IPS DF 4.7 (cell line): Measurements from ENCODE around the gene MAMSTR.
"Not testable (repeated sequence)": the region's sequence is repeated elsewhere in the genome, so short reads cannot be mapped to it uniquely, and the experiment has no call there.

Source experiments
- DNase-seq: peaks from one replicate; pipeline ENCODE4 v3.0.0-alpha.2; 2013; ENCODE audit warnings: low spot score; ENCODE audit errors: extremely low read depth

The MAMSTR gene

DNA sequence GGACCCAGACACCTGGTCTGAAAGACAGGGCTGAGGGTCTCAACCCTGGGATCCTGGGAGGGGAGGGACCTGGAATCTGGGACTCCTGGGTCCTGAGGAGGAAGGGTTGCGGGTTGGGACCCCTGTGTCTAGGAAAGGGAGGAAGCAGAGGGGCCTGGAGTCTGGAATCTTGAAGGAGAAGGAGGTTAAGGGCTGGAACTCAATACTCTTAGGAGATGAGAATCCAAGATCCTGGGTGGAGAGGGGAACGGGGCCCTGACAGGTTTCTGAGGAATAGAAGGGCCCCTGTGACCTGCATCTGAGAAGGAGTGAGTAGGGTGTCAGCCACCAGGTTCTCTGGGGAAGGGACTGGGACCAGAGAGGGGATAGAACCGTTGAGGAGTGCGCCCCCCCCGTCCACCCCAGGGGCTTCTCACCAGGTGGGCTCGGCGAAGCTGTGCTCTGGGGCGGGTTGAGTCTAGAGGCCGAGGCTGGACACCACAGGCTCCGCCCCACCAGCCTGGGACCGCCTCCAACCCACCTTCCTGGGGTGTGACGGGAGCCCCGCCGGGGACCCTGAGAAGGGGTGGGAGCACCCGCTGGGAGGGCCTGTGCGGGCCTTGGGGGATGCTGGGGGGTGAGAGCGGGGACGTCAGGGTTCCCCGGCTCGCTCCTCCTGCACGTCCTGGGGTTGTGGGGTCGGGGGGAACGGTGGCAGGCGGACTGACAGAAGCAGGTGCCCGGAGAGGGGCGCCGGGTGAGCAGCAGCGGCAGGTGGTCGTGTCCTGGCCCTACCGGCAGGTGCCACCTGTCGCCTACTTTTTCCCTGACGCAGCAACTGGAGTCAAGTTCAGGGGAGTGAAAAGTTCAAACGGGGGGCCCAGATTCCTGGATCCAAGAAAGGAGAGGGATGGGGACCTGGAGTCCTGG lies at the start of gene MAMSTR:
Gene MAMSTR, minus strand, starts transcription at position 463 of the 909 bp plus-strand sequence. CDS start 694 bp downstream, outside the sequence.
- DNase-seq: no peak

GRCh38 chr19:48768994-48769713 lies 49.6 kb upstream of the MAMSTR start:
- no peak for DNase-seq

GRCh38 chr19:48768171-48768753 lies 48.7 kb upstream of the MAMSTR start:
- not testable (repeated sequence) for DNase-seq

DNA sequence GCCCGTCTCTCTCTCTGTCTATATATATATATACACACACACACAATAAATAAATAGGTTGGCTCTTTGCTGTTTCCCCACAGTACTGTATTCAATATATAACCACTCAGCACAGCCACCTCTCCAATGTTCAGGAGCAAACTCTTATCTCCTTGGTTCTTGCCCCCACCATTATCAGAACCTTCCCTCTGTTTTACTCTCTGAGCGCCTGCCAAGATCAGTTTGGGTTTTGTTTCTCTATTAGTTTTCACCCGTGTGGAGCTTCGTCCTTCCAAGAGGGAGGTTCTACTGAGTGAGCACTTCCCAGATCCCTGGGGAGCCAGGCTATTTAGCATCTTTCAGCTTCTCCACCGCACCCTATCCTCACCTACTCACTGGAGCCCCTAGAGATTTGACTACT lies 46.3 kb upstream of the MAMSTR start:
- DNase-seq: not testable (repeated sequence)

DNA sequence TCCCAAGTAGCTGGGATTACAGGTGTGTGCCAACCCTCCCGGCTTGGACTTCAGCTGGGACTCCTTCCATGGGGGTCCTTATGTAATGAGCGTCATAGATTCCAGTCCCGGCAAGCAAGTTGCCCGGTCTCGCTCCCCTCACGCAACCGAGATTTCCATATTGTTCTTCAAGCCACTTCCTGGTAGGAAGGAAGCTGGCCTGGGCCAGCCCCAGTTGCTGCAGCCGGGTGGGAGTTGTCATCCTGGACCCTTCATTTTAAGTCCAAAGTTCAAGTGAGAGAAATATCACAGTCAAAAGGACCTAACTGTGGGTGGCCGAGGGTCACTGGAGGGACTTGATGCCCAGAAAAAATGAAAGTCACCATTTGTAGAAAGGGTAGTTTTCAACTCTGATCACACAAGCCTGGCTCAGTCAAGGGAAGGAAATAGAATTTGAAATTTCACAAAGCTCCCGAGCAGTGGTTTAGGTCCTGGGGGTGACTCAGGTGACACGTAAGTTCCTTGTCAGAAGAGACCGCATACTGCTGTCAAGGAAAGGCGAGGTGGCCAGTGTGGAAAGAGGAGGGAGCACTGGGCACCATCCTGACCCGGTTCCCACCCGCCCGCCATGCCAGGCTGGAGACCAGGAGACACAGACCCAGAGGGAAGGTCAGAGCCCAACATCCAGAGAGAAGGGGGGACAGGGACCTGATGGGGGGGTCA lies 41.1 kb upstream of the MAMSTR start:
- DNase-seq: no peak

- no peak for DNase-seq
Observed at GRCh38 chr19:48757741-48758144, 38.2 kb upstream of the MAMSTR start.

GRCh38 chr19:48757089-48757675 lies 37.7 kb upstream of the MAMSTR start:
- DNase-seq: no peak

- DNase-seq: no peak
Observed at GRCh38 chr19:48756686-48757085, 37.2 kb upstream of the MAMSTR start.

GRCh38 chr19:48756212-48756611 lies 36.7 kb upstream of the MAMSTR start:
- DNase-seq: no peak

- no peak for DNase-seq
Observed at GRCh38 chr19:48755787-48756186, 36.3 kb upstream of the MAMSTR start.

DNA sequence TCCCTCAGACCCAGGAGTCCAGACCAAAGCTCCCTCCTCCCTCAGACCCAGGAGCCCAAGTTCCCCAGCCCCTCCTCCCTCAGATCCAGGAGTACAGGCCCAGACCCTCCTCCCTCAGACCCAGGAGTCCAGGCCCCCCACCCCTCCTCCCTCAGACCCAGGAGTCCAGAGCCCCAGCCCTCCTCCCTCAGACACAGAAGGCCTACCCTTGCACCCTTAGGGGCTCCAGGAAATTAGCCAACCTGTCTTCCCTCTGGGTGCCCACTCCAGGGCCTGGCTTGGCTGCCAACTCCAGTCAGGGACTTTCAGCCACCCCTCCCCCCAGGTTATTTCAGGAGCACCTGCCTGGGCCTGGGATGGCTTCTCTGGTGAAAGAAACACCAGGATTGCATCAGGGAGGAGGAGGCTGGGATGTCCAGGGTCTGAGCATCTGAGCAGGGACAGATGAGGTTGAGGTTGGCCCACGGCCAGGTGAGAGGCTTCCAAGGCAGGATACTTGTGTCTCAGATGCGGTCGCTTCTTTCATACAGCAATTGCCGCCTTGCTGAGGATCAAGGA lies 35.6 kb upstream of the MAMSTR start, which contains the start of gene FGF21:
Gene FGF21, plus strand, starts transcription at position 441 of the 558 bp plus-strand sequence. CDS start 713 bp downstream, outside the sequence.
- no peak for DNase-seq

DNA sequence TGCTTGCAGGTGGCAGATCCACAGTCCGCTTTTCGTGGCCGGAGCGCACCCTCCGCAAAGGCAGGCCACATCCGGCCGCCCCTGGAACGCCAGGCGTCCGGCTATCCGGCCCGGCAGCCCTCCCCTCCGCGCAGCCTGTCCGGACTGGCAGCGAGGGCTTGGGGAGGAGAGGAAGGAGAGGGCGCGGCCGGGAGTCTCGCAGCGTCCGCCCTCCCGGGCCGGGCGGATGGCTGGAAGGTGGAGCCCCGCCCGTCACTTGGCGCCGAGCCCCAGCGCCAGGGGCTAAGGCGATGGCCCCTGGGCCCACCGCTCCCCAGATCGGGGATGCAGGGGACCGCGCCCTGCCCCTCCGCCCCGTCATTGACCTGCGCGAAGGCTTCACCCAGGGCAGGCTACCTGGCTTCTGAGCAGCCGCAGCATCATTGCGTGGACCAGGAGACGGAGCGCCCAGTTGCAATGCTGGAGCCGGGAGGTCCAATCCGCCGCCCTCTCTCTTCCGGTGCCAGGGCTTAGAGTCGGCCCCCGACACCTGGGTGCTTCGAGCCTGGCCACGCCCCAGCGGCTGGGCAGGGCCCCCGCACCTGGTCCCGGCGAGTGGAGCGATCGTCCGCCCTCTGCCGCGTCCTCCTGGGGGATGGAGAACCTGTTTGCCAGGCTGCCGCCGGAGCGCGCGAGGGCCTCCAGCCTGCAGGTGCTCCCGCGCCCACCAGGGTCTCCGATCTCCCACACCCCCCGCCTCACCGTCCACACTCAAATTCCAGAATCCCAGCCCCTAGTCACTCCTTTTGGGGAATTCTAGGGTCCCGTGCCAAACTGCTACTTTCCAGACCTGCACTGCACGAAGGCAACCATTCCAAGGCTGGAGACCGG lies 33.2 kb upstream of the MAMSTR start, which contains the start of gene FUT1:
Gene FUT1, minus strand, starts transcription at position 146 of the 870 bp plus-strand sequence. CDS start 1,360 bp downstream, outside the sequence.
- DNase-seq: no peak

DNA sequence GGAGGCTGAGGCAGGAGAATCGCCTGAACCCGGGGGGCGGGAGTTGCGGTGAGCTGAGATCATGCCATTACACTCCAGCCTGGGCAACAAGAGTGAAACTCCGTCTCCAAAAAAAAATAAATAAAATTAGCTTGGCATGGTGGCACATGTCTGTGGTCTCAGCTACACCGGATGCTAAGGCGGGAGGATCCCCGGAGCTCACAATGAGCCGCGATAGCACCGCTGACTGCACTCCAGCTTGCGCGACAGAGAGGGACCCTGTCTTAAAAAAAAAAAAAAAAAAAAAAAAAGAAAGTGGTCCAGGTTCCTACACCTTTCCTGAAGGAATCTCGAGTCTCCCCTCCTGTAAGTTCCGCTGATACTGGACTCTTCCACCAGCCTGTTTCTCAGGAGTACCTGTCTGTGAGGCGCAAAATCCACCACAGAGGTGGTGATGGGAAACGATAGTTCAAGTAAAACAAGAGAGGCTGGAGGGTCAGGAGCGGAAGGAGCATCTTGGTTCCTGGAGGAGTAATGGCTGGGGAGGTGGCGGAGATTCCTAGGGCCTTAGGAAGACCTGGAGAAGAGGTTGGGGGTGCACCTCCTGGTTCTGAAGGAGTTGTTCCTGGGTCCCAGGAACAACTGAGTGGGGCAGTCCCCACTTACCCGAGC lies 32.4 kb upstream of the MAMSTR start:
- DNase-seq: no peak

DNA sequence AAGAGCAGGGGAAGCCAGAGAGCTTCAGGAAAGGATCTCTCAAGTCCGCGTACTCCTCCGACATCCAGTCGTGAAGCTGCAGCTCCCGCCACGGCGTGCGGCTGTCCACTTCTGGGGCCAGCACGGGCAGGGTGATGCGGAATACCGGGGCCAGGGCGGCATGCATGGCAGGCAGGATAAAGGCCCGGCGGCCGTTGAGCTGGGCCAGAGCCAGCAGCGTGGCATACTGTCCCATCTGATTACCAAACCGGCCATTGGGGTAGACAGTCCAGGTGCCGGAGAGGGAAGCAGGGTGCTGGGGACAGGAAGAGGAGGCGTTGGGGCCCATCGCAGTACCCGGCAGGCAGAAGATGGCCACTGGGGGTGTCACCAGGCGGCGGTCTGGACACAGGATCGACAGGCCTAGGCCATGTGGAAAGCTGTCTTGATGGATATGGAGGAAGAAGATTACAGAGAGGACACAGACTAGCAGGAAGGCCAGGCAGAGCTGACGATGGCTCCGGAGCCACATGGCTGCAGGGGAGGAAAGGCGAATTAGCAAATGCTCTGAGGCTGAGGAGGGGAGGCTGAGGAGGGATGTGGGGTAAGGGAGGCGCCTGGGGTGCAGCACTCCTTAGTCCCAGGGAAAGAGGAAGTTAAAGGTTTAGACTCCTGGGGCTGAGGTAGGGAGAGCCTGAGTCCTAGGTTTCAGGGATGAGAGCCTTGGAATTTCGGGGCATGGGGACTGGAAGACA lies 31.4 kb upstream of the MAMSTR start:
- DNase-seq: no peak

DNA sequence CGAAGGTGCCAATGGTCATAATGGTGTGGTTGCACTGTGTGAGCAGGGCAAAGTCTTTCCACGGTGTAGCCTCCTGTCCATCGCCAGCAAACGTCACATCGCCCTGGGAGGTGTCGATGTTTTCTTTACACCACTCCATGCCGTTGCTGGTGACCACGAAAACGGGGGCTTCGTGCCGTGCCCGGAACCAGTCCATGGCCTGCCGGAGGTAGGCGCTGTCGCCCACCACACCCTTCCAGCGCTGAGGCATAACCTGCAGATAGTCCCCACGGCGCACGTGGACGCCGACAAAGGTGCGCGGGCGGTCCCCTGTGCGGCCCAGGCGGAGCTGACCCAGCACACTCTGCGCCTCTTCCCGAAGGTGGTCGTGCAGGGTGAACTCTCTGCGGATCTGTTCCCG lies 30.8 kb upstream of the MAMSTR start:
- DNase-seq: no peak

DNA sequence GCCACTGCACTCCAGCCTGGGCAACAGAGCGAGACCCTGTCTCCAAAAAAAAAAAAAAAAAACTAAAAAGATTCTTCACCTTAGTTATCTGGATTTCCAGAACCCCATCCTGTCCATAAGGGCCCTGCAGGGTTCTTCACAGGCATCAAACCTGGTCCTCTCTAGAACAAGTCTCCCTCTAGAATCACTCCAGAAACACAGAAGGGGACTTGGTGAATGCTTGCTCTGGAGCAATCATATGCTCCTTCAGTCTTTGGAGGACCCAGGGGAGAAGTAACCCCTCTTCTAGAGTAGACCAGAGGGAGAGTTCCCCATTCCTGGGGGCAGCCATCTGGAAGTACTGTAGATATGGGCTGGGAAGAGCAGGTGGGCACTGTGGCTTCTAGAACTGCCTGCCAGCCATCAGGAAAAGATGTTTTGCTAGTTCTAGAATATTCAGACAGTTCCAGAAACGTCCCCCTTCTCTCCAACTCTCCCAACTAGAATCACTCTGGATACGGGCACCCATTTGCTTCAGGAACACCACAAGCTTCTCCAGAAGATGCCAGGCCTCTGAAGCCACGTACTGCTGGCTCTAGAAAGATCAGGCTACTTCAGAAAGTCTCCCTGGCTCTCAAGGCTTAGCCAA lies 30.2 kb upstream of the MAMSTR start:
- no peak for DNase-seq

GRCh38 chr19:48746738-48747575 lies 27.4 kb upstream of the MAMSTR start, which contains the start of gene IZUMO1:
TSS of gene IZUMO1 (minus strand) at chr19:48746909. CDS start at chr19:48745859, 1,050 bp downstream.
- no peak for DNase-seq
